Esophagus muscularis mucosa (tissue), 4 donors: ENCODE results near the gene S100A3.

Experiments used
- EP300 ChIP-seq: sonication (generic); formaldehyde crosslinking; IDR thresholded peaks from one replicate; pipeline ENCODE4 v1.6.1; 2017; ENCODE audit warnings: antibody characterized with exemption
- POLR2A ChIP-seq: fragments of 450-650 bp; IDR thresholded peaks from one replicate; pipeline ENCODE4 v1.6.1; 2017; ENCODE audit warnings: antibody characterized with exemption, moderate library complexity, mild to moderate bottlenecking, low read depth
- POLR2AphosphoS5 ChIP-seq, 2 donors: sonication (generic); formaldehyde crosslinking; IDR thresholded peaks; one replicate each; pipeline ENCODE4 v1.6.1; 2017; ENCODE audit warnings: antibody characterized with exemption in 2 of 2
- TF ChIP-seq, protein P1 (sequence below), 3 experiments: fragments of 200-600 bp in 2 of 3; fragments of 450-650 bp in 1 of 3; sonication (generic) in 2 of 3; IDR thresholded peaks; one replicate each; pipeline ENCODE4 v1.5.1; 2017 to 2019; ENCODE audit warnings: antibody characterized with exemption in 3 of 3, mild to moderate bottlenecking in 2 of 3, moderate library complexity in 1 of 3

DNA sequence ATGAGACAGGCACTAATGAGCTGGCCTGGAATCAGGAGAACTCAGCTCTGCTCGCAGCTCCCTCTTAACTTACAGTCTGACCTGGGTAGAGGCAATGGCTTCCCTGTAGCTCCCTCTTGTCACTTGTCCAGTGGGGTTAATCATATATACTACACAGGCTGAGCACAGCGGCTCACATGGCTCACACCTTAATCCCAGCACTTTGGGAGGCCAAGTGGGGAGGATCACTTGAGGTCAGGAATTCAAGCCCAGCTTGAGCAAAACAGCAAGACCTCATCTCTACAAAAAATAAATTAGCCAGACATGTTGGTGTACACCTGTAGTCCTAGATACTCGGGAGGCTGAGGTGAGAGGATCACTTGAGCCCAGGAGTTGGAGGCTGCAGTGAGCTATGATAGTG, 17.4 kb downstream of the S100A3 start:
- TF ChIP-seq, protein P1, sequence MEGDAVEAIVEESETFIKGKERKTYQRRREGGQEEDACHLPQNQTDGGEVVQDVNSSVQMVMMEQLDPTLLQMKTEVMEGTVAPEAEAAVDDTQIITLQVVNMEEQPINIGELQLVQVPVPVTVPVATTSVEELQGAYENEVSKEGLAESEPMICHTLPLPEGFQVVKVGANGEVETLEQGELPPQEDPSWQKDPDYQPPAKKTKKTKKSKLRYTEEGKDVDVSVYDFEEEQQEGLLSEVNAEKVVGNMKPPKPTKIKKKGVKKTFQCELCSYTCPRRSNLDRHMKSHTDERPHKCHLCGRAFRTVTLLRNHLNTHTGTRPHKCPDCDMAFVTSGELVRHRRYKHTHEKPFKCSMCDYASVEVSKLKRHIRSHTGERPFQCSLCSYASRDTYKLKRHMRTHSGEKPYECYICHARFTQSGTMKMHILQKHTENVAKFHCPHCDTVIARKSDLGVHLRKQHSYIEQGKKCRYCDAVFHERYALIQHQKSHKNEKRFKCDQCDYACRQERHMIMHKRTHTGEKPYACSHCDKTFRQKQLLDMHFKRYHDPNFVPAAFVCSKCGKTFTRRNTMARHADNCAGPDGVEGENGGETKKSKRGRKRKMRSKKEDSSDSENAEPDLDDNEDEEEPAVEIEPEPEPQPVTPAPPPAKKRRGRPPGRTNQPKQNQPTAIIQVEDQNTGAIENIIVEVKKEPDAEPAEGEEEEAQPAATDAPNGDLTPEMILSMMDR (IDR thresholded peaks at IDR 0.05) = no peak
- TF ChIP-seq POLR2AphosphoS5 (IDR thresholded peaks at IDR 0.05) (no peak), POLR2A (no peak), EP300 (no peak)
